Trophoblast cell (in vitro differentiated cells and primary cell): ENCODE results near the gene TXNDC2.

Experiments
- DNase-seq, 2 donors: peaks; one replicate each; pipeline ENCODE4 v3.0.0-alpha.2; 2016
- H2AFZ ChIP-seq: 2 replicates; pipeline ENCODE4 v1.6.1; 2013; ENCODE audit warnings: low read length, moderate library complexity, mild to moderate bottlenecking; ENCODE audit not compliant: insufficient read depth, poor library complexity
- H2AK5ac ChIP-seq: 2 replicates; pipeline ENCODE4 v1.6.1; 2013; ENCODE audit warnings: mild to moderate bottlenecking, low read length
- H2BK120ac ChIP-seq: 2 replicates; pipeline ENCODE4 v1.6.1; 2013; ENCODE audit warnings: low read length, mild to moderate bottlenecking, moderate library complexity; ENCODE audit not compliant: insufficient read depth, poor library complexity
- H2BK12ac ChIP-seq: 2 replicates; pipeline ENCODE4 v1.6.1; 2013; ENCODE audit warnings: mild to moderate bottlenecking, low read length, moderate library complexity
- H2BK5ac ChIP-seq: 2 replicates; pipeline ENCODE4 v1.6.1; 2013; ENCODE audit warnings: low read length, low read depth, moderate library complexity, mild to moderate bottlenecking; ENCODE audit not compliant: poor library complexity
- H3K14ac ChIP-seq: 2 replicates; pipeline ENCODE4 v1.6.1; 2013; ENCODE audit warnings: mild to moderate bottlenecking, low read length
- H3K18ac ChIP-seq: 2 replicates; pipeline ENCODE4 v1.6.1; 2013; ENCODE audit warnings: mild to moderate bottlenecking, low read length
- H3K23ac ChIP-seq: 2 replicates; pipeline ENCODE4 v1.6.1; 2013; ENCODE audit warnings: low read length
- H3K27ac ChIP-seq: 2 replicates; pipeline ENCODE4 v1.5.1; 2013; ENCODE audit warnings: low read depth, mild to moderate bottlenecking, inconsistent platforms, low read length, moderate library complexity
- H3K27me3 ChIP-seq: 2 replicates; pipeline ENCODE4 v1.6.1; 2013; ENCODE audit warnings: inconsistent platforms, mild to moderate bottlenecking, low read length, moderate library complexity; ENCODE audit not compliant: insufficient read depth
- H3K36me3 ChIP-seq, 2 experiments: 1 replicate in 1 of 2; 2 replicates in 1 of 2; pipeline ENCODE4 v1.6.1; 2013; ENCODE audit warnings: low read length in 2 of 2, mild to moderate bottlenecking in 2 of 2, moderate library complexity in 1 of 2; ENCODE audit not compliant: insufficient read depth in 2 of 2, control insufficient read depth in 1 of 2
- H3K4ac ChIP-seq: 2 replicates; pipeline ENCODE4 v1.6.1; 2013; ENCODE audit warnings: low read depth, mild to moderate bottlenecking, low read length, moderate library complexity
- H3K4me1 ChIP-seq, 2 experiments: 1 replicate in 1 of 2; 2 replicates in 1 of 2; pipeline ENCODE4 v1.6.1; 2013; ENCODE audit warnings: low read length in 2 of 2, mild to moderate bottlenecking in 2 of 2, moderate library complexity in 1 of 2; ENCODE audit not compliant: insufficient read depth in 2 of 2, control insufficient read depth in 1 of 2
- H3K4me2 ChIP-seq: 2 replicates; pipeline ENCODE4 v1.6.1; 2013; ENCODE audit warnings: inconsistent platforms, mild to moderate bottlenecking, low read length, moderate library complexity
- H3K4me3 ChIP-seq: 2 replicates; pipeline ENCODE4 v1.5.1; 2013; ENCODE audit warnings: mild to moderate bottlenecking, low read depth, low read length, inconsistent platforms
- H3K79me1 ChIP-seq: one replicate; pipeline ENCODE4 v1.6.1; 2013; ENCODE audit warnings: low read length
- H3K79me2 ChIP-seq: 2 replicates; pipeline ENCODE4 v1.6.1; 2013; ENCODE audit warnings: low read length, mild to moderate bottlenecking; ENCODE audit not compliant: control insufficient read depth, insufficient read depth, poor library complexity
- H3K9ac ChIP-seq: 2 replicates; pipeline ENCODE4 v1.6.1; 2013; ENCODE audit warnings: mild to moderate bottlenecking, low read length
- H3K9me3 ChIP-seq: 2 replicates; pipeline ENCODE4 v1.6.1; 2013; ENCODE audit warnings: low read depth, mild to moderate bottlenecking, control low read depth, inconsistent platforms, low read length; ENCODE audit not compliant: insufficient read depth
- H4K12ac ChIP-seq: 2 replicates; pipeline ENCODE4 v1.6.1; 2013; ENCODE audit warnings: low read depth, mild to moderate bottlenecking, low read length, moderate library complexity
- H4K8ac ChIP-seq: 2 replicates; pipeline ENCODE4 v1.6.1; 2013; ENCODE audit warnings: low read depth, mild to moderate bottlenecking, low read length, moderate library complexity
- H4K91ac ChIP-seq: one replicate; pipeline ENCODE4 v1.6.1; 2013; ENCODE audit warnings: low read depth, mild to moderate bottlenecking, low read length, moderate library complexity
- WGBS: extraction: QIAGEN DNeasy Blood & Tissue Kit; methylation state at CpG from one replicate; pipeline ENCODE4 v1.1.7; 2013; ENCODE audit warnings: missing lambda C conversion rate; ENCODE audit not compliant: insufficient read length, insufficient coverage; ENCODE audit errors: extremely low coverage; 5-methylcytosine and 5-hydroxymethylcytosine counted together

TXNDC2 gene

DNA sequence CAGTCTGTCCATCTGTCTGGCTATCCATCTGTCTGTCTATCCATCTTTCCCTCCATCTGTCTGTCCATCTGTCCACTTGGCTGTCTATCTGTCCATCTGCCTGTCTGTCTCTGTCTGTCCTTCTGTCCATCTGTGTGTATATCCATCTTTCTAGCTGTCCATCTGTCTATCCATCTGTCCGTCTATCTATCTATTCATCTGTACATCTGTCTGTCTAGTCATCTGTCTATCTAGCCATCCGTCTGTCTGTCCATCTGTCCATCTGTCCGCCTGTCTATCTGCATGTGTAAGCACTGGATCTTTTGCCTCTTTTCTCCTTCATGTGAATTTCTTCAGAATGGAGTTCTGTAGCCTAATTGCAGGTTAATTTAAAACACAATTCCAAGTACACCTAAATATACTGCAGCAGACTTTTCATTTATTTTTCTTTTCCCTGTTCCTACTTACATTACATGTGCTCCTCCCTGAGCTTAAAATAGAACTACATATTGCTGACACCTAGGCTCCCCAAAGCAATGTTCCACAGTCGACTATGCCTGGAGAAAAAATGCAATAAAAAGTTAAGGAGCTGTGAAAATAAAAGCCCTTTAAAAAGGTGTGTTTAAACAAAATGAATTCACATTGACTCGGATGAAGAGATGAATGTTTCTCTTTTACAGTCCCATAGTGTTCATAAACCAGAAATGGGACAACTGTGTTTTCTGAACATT, 37.4 kb upstream of the TXNDC2 start:
- Histone ChIP-seq H3K79me2 (no peaks in the 10 kb centered on the region), H2AFZ (no peak overlapping the region), H3K23ac (no peak overlapping the region), H2BK12ac (no peak overlapping the region), H3K4me1 (peaks cover 10 to 11% of the 10 kb centered on the region in 2 experiments), H3K4me2 (no peak overlapping the region), H3K4ac (no peak overlapping the region), H4K12ac (no peak overlapping the region), H3K36me3 (peaks cover 26 to 33% of the 10 kb centered on the region in 2 experiments), H3K27me3 (no peaks in the 10 kb centered on the region), H3K27ac (no peak overlapping the region), H2AK5ac (no peak overlapping the region), H2BK120ac (no peak overlapping the region), H3K4me3 (no peak overlapping the region), H4K8ac (no peak overlapping the region), H3K79me1 (no peaks in the 10 kb centered on the region), H3K18ac (no peak overlapping the region), H3K9me3 (no peaks in the 10 kb centered on the region), H4K91ac (no peak overlapping the region), H2BK5ac (no peak overlapping the region), H3K14ac (no peak overlapping the region), H3K9ac (no peak overlapping the region)
- no peak for DNase-seq
- no CpG with 5 or more reads among the region's 5 CpGs for WGBS

DNA sequence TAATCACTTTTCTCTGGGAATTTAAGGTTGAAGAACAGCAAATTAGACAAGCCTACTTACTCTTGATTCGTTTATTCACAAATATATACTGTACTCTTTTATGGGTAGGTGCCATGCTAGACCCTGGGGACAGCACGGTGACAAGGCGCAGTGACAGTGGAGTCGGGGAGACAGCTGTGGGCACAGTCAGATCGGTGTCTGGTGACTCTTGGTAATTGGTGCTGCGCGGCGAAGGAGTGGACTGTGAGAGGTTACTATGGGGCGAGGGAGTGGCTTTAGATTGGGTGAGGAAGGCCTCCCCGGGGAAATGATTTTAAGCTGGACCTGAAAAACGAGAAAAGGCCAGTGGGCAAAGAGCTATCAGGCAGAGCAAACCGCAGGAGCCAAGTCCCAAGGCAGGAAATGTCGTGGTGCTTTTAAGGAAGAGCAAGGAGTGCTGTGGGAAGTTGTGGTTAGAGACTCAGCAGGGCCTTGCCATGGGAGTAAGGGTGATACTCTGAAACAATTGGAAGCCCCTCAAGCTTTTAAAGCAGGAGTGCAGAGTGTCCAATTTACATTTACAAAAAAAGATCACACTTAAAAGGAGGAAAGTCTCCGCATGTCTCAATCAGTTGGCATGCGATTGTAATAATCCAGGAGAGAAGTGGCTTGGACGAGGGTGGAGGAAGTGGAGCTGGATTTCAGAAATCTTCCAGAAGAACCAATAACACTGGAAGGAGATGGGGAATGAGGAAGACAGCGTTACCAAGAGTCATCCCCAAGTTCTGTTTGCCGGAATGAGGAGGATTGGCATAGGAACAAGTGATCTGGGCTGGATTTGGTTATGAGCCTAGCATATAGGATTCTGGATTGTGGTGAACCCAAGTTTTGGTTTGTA, 36.1 kb upstream of the TXNDC2 start:
- H2BK5ac ChIP-seq: no peak overlapping the region
- H3K4me1 ChIP-seq: peaks cover 10 to 11% of the 10 kb centered on the region in 2 experiments
- no peak overlapping the region for H2BK120ac ChIP-seq
- no peak overlapping the region for H3K23ac ChIP-seq
- H3K36me3 ChIP-seq: peaks cover 18 to 29% of the 10 kb centered on the region in 2 experiments
- H3K4me2 ChIP-seq: no peak overlapping the region
- H4K8ac ChIP-seq: no peak overlapping the region
- H3K18ac ChIP-seq: no peak overlapping the region
- H3K14ac ChIP-seq: no peak overlapping the region
- H2AFZ ChIP-seq: no peak overlapping the region
- H2BK12ac ChIP-seq: no peak overlapping the region
- H2AK5ac ChIP-seq: no peak overlapping the region
- H3K9me3 ChIP-seq: no peaks in the 10 kb centered on the region
- no peaks in the 10 kb centered on the region for H3K79me2 ChIP-seq
- H4K12ac ChIP-seq: no peak overlapping the region
- no peak overlapping the region for H3K4ac ChIP-seq
- H3K27me3 ChIP-seq: no peaks in the 10 kb centered on the region
- DNase-seq: peak; percentile 88 to 91
- no peak overlapping the region for H3K4me3 ChIP-seq
- H3K9ac ChIP-seq: no peak overlapping the region
- no peaks in the 10 kb centered on the region for H3K79me1 ChIP-seq
- WGBS: no CpG with 5 or more reads among the region's 18 CpGs
- peak overlapping the region; percentile 31 for H3K27ac ChIP-seq
- no peak overlapping the region for H4K91ac ChIP-seq

DNA sequence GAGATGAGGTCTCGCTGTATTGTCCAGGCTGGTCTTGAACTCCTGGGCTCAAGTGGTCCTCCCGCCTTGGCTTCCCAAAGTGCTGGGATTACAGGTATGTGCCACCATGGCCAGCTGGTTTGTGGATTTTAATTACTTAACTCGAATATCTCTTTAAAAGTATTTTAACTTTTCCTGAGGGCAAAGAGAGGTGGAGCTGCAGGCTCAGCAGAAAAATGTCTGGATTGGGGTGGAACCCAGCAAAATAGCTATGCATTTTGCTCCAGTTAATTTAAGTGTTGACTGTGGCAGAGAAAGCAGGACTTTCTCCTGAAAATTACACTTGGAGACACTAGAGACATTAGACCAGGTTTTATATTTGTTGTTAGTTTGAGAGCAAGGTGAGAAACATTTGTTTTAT, 35.5 kb upstream of the TXNDC2 start:
- Histone ChIP-seq H3K27me3 (no peaks in the 10 kb centered on the region), H3K9ac (no peak overlapping the region), H2AK5ac (no peak overlapping the region), H3K4me3 (no peak overlapping the region), H2AFZ (no peak overlapping the region), H4K8ac (no peak overlapping the region), H3K4me1 (peaks cover 10 to 11% of the 10 kb centered on the region in 2 experiments), H4K91ac (no peak overlapping the region), H3K27ac (no peak overlapping the region), H3K4me2 (no peak overlapping the region), H3K14ac (no peak overlapping the region), H2BK12ac (no peak overlapping the region), H3K9me3 (no peaks in the 10 kb centered on the region), H3K18ac (no peak overlapping the region), H3K79me1 (no peaks in the 10 kb centered on the region), H4K12ac (no peak overlapping the region), H2BK120ac (no peak overlapping the region), H3K4ac (no peak overlapping the region), H3K79me2 (no peaks in the 10 kb centered on the region), H3K36me3 (peaks cover 18 to 29% of the 10 kb centered on the region in 2 experiments), H3K23ac (no peak overlapping the region), H2BK5ac (no peak overlapping the region)
- peak; percentile 46 to 85 for DNase-seq
- no CpG with 5 or more reads among the region's 3 CpGs for WGBS

DNA sequence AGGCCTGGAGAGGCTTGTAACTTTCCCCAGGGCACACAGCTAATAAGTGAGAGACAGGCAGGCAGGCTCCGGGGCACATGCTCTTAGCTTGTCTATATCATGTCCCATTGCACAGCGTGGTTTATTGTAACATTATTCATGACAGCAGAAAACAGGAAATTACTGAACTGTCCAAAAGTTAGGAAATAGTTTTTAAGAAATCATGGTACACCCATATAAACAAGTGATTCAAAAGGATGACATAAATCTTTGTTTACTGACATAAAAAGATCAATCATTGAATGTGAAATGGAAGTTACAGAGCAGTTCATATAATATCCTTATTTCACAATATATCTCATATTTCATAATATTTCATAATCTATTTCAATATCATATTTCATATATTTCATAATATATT, 34.3 kb upstream of the TXNDC2 start:
- no peak overlapping the region for H2BK12ac ChIP-seq

More for the DNA sequence above, 34.3 kb upstream of the TXNDC2 start:
- no peak overlapping the region for H2BK5ac ChIP-seq
- H4K12ac ChIP-seq: no peak overlapping the region
- no CpG with 5 or more reads among the region's 2 CpGs for WGBS
- H3K18ac ChIP-seq: no peak overlapping the region
- H2AFZ ChIP-seq: no peak overlapping the region
- H4K91ac ChIP-seq: no peak overlapping the region
- H3K79me2 ChIP-seq: no peaks in the 10 kb centered on the region
- H3K27ac ChIP-seq: no peak overlapping the region
- H3K14ac ChIP-seq: no peak overlapping the region
- peaks cover 7 to 14% of the 10 kb centered on the region in 2 experiments for H3K4me1 ChIP-seq
- H4K8ac ChIP-seq: no peak overlapping the region
- H2AK5ac ChIP-seq: no peak overlapping the region
- no peak overlapping the region for H3K9ac ChIP-seq
- H3K23ac ChIP-seq: no peak overlapping the region
- no peaks in the 10 kb centered on the region for H3K79me1 ChIP-seq
- H3K4me3 ChIP-seq: no peak overlapping the region
- H3K4me2 ChIP-seq: no peak overlapping the region
- no peaks in the 10 kb centered on the region for H3K9me3 ChIP-seq
- H3K4ac ChIP-seq: no peak overlapping the region
- H2BK120ac ChIP-seq: no peak overlapping the region
- H3K27me3 ChIP-seq: no peaks in the 10 kb centered on the region
- H3K36me3 ChIP-seq: peaks cover 13 to 26% of the 10 kb centered on the region in 2 experiments
- DNase-seq: no peak
